Left kidney (tissue), 2 donors: ENCODE results near the gene OR4D11. TPM values are rescaled to one million over a fixed set of nuclear protein-coding genes. Genes with fewer than 3 reads are reported as not detected.

Experiments
- DNase-seq: peaks from one replicate; pipeline ENCODE4 v3.0.0-alpha.2; 2013
- polyA plus RNA-seq: library from polyadenylated mRNA; unstranded; fragments of 120-200 nt; gene quantifications from one replicate; pipeline ENCODE4 v1.2.1, GENCODE V29; 2013; ENCODE audit not compliant: insufficient read length

OR4D11 gene
- polyA plus RNA-seq, 1 donor = not detected

GRCh38 chr11:59548309-59548656 lies 44.9 kb downstream of the OR4D11 start:
- no peak for DNase-seq

GRCh38 chr11:59550368-59550841 lies 47.0 kb downstream of the OR4D11 start:
- DNase-seq = peak; percentile 91

GRCh38 chr11:59550842-59551658 lies 47.7 kb downstream of the OR4D11 start:
- peak; percentile 87 for DNase-seq

- DNase-seq = peak; percentile 71
These were observed 48.5 kb downstream of the OR4D11 start for GRCh38 chr11:59551659-59552521.

- no peak for DNase-seq
These were observed 49.5 kb downstream of the OR4D11 start for GRCh38 chr11:59552844-59553243.

- no peak for DNase-seq
These were observed 49.9 kb downstream of the OR4D11 start for GRCh38 chr11:59553323-59553722.

Other genes starting within 250 kb of the OR4D11 start
- not detected for gene OR5AN1, start 144.7 kb upstream of the OR4D11 start, polyA plus RNA-seq
- 0.03 TPM for gene OR5A2, start 77.2 kb upstream of the OR4D11 start, polyA plus RNA-seq
- 0.03 TPM for gene OR5A1, start 67.1 kb upstream of the OR4D11 start, polyA plus RNA-seq
- not detected for gene OR4D6, start 46.6 kb upstream of the OR4D11 start, polyA plus RNA-seq
- gene OR4D10, start 30.3 kb upstream of the OR4D11 start, polyA plus RNA-seq = not detected
- 0.07 TPM for gene OR4D9, start 8.0 kb downstream of the OR4D11 start, polyA plus RNA-seq
- gene OSBP, start 112.2 kb downstream of the OR4D11 start, polyA plus RNA-seq = 61.6 TPM
- gene PATL1, start 165.5 kb downstream of the OR4D11 start, polyA plus RNA-seq = 55.0 TPM
- not detected for gene OR10V1, start 210.3 kb downstream of the OR4D11 start, polyA plus RNA-seq